Lower lobe of right lung (tissue), 2 donors: ENCODE measurements around the gene ATAD3B. TPM values are rescaled to one million over a fixed set of nuclear protein-coding genes. Genes with fewer than 3 reads are reported as not detected.
"Not testable (repeated sequence)": the region's sequence is repeated elsewhere in the genome, so short reads cannot be mapped to it uniquely, and the experiment has no call there.

Experiments
- ATAC-seq, 2 donors: fragments of 200-7000 bp; cut with Tn5 transposase; one replicate each; pipeline ENCODE4 v1.9.1; 2020 to 2022; ENCODE audit warnings: mild to moderate bottlenecking in 2 of 2, moderate library complexity in 2 of 2
- DNase-seq: peaks from one replicate; pipeline ENCODE4 v3.0.0-alpha.2; 2020
- H3K27ac ChIP-seq: fragments of 200-600 bp; one replicate; pipeline ENCODE4 v1.8.0; 2022
- H3K27me3 ChIP-seq: fragments of 200-600 bp; one replicate; pipeline ENCODE4 v1.8.0; 2022; ENCODE audit warnings: low read depth
- H3K36me3 ChIP-seq: fragments of 200-600 bp; one replicate; pipeline ENCODE4 v1.8.0; 2022; ENCODE audit warnings: mild to moderate bottlenecking
- H3K4me1 ChIP-seq: fragments of 200-600 bp; one replicate; pipeline ENCODE4 v1.8.0; 2022
- H3K4me3 ChIP-seq: fragments of 200-600 bp; one replicate; pipeline ENCODE4 v1.8.0; 2022; ENCODE audit warnings: mild to moderate bottlenecking
- H3K9me3 ChIP-seq: fragments of 200-600 bp; one replicate; pipeline ENCODE4 v1.8.0; 2022
- CTCF ChIP-seq: fragments of 200-600 bp; IDR thresholded peaks from one replicate; pipeline ENCODE4 v1.8.0; 2022; ENCODE audit warnings: antibody characterized with exemption, mild to moderate bottlenecking
- intact Hi-C: fragments of 100-400 bp; cut with DNase I; formaldehyde crosslinking; loops from one replicate; pipeline ENCODE4 v1.11.0; 2022
- total RNA-seq: library from RNA; stranded (reverse); fragmentation: NEBNext Ultra II Directional; extraction: Animal tissue kit (Norgen Biotek cat#: 25700); gene quantifications from one replicate; pipeline ENCODE4 v1.2.1, GENCODE V29; 2021
- donor health status: DM: no; HTN: yes; CAD: no; lungs with severe emphysema.

The ATAD3B gene
- total RNA-seq, 1 donor from 2014 or later, result 19.0 TPM

GRCh38 chr1:1441002-1441888 is 30.3 kb upstream of the ATAD3B start:
- Histone ChIP-seq H3K36me3 (no peaks in the 10 kb centered on the region), H3K9me3 (no peaks in the 10 kb centered on the region), H3K4me3 (no peak overlapping the region), H3K4me1 (peaks cover 46% of the 10 kb centered on the region), H3K27me3 (peaks cover 6% of the 10 kb centered on the region), H3K27ac (peak overlapping the region; percentile 33)
- ATAC-seq (peak; percentile 81 to 83), DNase-seq (peak; percentile 73)
- peak; percentile 84 for TF ChIP-seq CTCF
- intact Hi-C loops, result no loop called here

DNA sequence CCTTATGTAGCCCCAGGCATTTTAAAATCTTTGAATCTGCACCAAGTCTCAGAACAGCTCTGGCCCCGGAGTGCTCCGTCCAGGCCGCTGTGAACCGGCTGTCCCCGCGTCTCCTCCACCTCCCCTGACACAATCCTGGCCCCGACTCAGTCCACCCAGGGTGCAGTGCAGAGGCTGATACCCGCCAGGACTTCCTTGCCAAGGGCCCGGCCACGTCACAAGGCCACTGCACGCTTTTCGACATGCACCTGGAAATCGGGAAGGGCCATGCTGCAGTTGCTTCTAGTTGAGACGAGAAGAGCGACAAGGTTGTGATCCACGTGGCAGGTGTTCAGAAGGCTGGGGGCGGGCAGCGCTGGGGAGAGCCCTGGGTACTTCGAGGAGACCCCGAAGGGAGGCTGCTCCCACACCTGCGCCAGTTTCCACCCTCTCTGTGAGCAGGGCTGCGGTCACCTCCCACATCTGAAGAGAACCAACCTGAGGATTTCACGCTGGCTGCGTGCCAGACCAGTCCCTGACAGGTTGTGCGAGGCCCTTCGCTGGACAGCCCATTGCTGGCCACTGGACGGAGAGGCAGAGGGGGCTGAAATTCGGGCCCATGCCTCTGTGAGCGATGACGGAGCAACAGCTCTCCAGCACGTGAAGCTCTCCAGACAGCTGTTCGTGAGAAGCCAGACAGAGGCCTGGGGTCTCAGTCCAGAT is 29.3 kb upstream of the ATAD3B start:
- Histone ChIP-seq H3K36me3 (no peaks in the 10 kb centered on the region), H3K4me3 (no peak overlapping the region), H3K27me3 (no peaks in the 10 kb centered on the region), H3K9me3 (no peaks in the 10 kb centered on the region), H3K27ac (no peak overlapping the region), H3K4me1 (peaks cover 37% of the 10 kb centered on the region)
- ATAC-seq, result peak; percentile 37 to 56
- DNase-seq, result no peak
- TF ChIP-seq CTCF, result no peak
- intact Hi-C loops, result no loop called here

GRCh38 chr1:1446631-1447030 is 24.9 kb upstream of the ATAD3B start:
- H3K4me3 ChIP-seq, ATAC-seq, H3K9me3 ChIP-seq, H3K27me3 ChIP-seq, intact Hi-C loops, H3K36me3 ChIP-seq, H3K27ac ChIP-seq, DNase-seq, H3K4me1 ChIP-seq: not testable (repeated sequence)

GRCh38 chr1:1449099-1449739 is 22.3 kb upstream of the ATAD3B start, which contains the start of gene ATAD3C:
Gene ATAD3C, plus strand, starts transcription at chr1:1449689. Its CDS starts 995 bp downstream, at chr1:1450684.
- Histone ChIP-seq H3K9me3 (no peaks in the 10 kb centered on the region), H3K27ac (no peak within 1 kb of the TSS), H3K27me3 (no peaks in the 10 kb centered on the region), H3K4me1 (no peaks in the 10 kb centered on the region), H3K36me3 (no peaks in the 10 kb centered on the region), H3K4me3 (no peak within 1 kb of the TSS)
- intact Hi-C loops, result no loop called here
- ATAC-seq (no peak), DNase-seq (no peak)
- TF ChIP-seq CTCF, result no peak

- DNase-seq, H3K36me3 ChIP-seq, intact Hi-C loops, H3K27ac ChIP-seq, H3K27me3 ChIP-seq, H3K4me1 ChIP-seq, ATAC-seq, H3K9me3 ChIP-seq, H3K4me3 ChIP-seq: not testable (repeated sequence)
Measured at GRCh38 chr1:1450616-1451015, 20.9 kb upstream of the ATAD3B start.

DNA sequence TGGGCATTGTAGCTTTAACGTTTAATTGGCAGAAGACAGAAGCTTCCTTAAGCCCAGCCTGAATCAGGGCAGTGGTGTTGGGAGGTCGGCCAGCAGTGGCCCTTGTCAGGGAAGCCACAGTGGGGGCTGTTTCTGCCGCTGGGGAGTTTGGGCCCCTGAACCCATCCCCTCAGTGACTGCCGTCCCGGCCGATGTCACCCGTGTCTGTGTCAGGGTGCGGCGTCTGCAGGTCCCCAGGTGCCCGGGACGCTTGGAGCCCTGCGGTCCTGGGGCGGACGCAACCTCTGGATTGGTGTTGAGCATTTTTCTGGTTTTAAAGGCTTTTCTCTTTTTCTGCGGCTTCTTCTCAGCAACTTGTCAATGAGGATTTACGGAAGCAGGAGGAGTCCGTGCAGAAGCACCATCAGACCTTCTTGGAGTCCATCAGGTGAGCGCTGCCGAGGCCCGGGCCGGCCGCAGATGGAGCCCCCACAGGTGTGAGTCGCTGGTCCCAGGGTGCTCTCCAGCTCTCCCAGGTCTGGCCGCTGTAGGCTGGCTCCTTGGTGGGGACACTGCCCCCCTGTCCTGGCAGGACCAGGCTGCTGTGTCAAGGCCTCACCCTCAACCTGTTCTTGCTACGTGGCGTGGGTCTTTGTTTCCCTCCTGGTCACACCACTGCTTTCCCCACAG is 19.7 kb upstream of the ATAD3B start:
- H3K9me3 ChIP-seq, result no peaks in the 10 kb centered on the region
- DNase-seq (no peak), ATAC-seq (no peak)
- H3K27ac ChIP-seq, result no peak overlapping the region
- no peaks in the 10 kb centered on the region for H3K4me1 ChIP-seq
- intact Hi-C loops, result no loop called here
- H3K27me3 ChIP-seq, result no peaks in the 10 kb centered on the region
- H3K36me3 ChIP-seq, result no peaks in the 10 kb centered on the region
- TF ChIP-seq CTCF, result no peak
- no peak overlapping the region for H3K4me3 ChIP-seq

GRCh38 chr1:1452365-1452739 is 19.2 kb upstream of the ATAD3B start:
- H3K4me3 ChIP-seq, H3K4me1 ChIP-seq, H3K27me3 ChIP-seq, H3K27ac ChIP-seq, ATAC-seq, intact Hi-C loops, H3K36me3 ChIP-seq, H3K9me3 ChIP-seq, DNase-seq: not testable (repeated sequence)
